Measurements from ENCODE around the gene ENOX1. TPM values are rescaled to one million over a fixed set of nuclear protein-coding genes. Genes with fewer than 3 reads are reported as not detected.

The ENOX1 gene
- polyA plus RNA-seq, 1 donor from 2014 or later, result not detected

GRCh38 chr13:43266936-43267615, 519.7 kb downstream of the ENOX1 start:
- Mint-ChIP-seq H3K4me1 (no peaks in the 10 kb centered on the region), H3K36me3 (no peaks in the 10 kb centered on the region), H3K4me3 (no peak overlapping the region), H3K9me3 (no peaks in the 10 kb centered on the region), H3K27me3 (no peaks in the 10 kb centered on the region), H3K27ac (no peak overlapping the region)

- Mint-ChIP-seq H3K36me3 (no peaks in the 10 kb centered on the region), H3K4me1 (no peaks in the 10 kb centered on the region), H3K4me3 (no peak overlapping the region), H3K27me3 (no peaks in the 10 kb centered on the region), H3K27ac (no peak overlapping the region), H3K9me3 (peaks cover 0 to 7% (median 0%) of the 10 kb centered on the region in 3 donors)
Measured at GRCh38 chr13:43265028-43265427, 521.7 kb downstream of the ENOX1 start.

GRCh38 chr13:43264458-43264857, 522.3 kb downstream of the ENOX1 start:
- H3K36me3 Mint-ChIP-seq, result no peaks in the 10 kb centered on the region
- H3K4me3 Mint-ChIP-seq, result no peak overlapping the region
- H3K4me1 Mint-ChIP-seq, result no peaks in the 10 kb centered on the region
- H3K9me3 Mint-ChIP-seq, result peaks cover 0 to 7% (median 0%) of the 10 kb centered on the region in 3 donors
- peaks cover 2% of the 10 kb centered on the region for H3K27me3 Mint-ChIP-seq
- H3K27ac Mint-ChIP-seq, result no peak overlapping the region

- H3K36me3 Mint-ChIP-seq, result no peaks in the 10 kb centered on the region
Measured at GRCh38 chr13:43263047-43263446, 523.7 kb downstream of the ENOX1 start.

GRCh38 chr13:43260999-43261398, 525.8 kb downstream of the ENOX1 start:
- no peaks in the 10 kb centered on the region for H3K36me3 Mint-ChIP-seq

More at GRCh38 chr13:43263047-43263446, 523.7 kb downstream of the ENOX1 start:
- Mint-ChIP-seq H3K4me1 (no peaks in the 10 kb centered on the region), H3K9me3 (peaks cover 0 to 7% (median 2%) of the 10 kb centered on the region in 3 donors), H3K4me3 (no peak overlapping the region), H3K27me3 (peaks cover 2% of the 10 kb centered on the region), H3K27ac (no peak overlapping the region)

GRCh38 chr13:43258771-43259170, 528.0 kb downstream of the ENOX1 start:
- H3K36me3 Mint-ChIP-seq, result no peaks in the 10 kb centered on the region
- H3K4me1 Mint-ChIP-seq, result peaks cover 0 to 3% (median 0%) of the 10 kb centered on the region in 3 donors
- peaks cover 0 to 7% (median 2%) of the 10 kb centered on the region in 3 donors for H3K9me3 Mint-ChIP-seq
- H3K4me3 Mint-ChIP-seq, result no peak overlapping the region
- H3K27me3 Mint-ChIP-seq, result peaks cover 4% of the 10 kb centered on the region
- H3K27ac Mint-ChIP-seq, result no peak overlapping the region

More at GRCh38 chr13:43260999-43261398, 525.8 kb downstream of the ENOX1 start:
- H3K27ac Mint-ChIP-seq, result no peak overlapping the region
- peaks cover 0 to 7% (median 2%) of the 10 kb centered on the region in 3 donors for H3K9me3 Mint-ChIP-seq
- H3K4me3 Mint-ChIP-seq, result no peak overlapping the region
- peaks cover 2% of the 10 kb centered on the region for H3K27me3 Mint-ChIP-seq
- H3K4me1 Mint-ChIP-seq, result peaks cover 0 to 3% (median 0%) of the 10 kb centered on the region in 3 donors

GRCh38 chr13:43257765-43258164, 529.0 kb downstream of the ENOX1 start:
- no peaks in the 10 kb centered on the region for H3K36me3 Mint-ChIP-seq
- no peak overlapping the region for H3K4me3 Mint-ChIP-seq
- peaks cover 0 to 7% (median 2%) of the 10 kb centered on the region in 3 donors for H3K9me3 Mint-ChIP-seq
- peaks cover 0 to 3% (median 0%) of the 10 kb centered on the region in 3 donors for H3K4me1 Mint-ChIP-seq
- H3K27ac Mint-ChIP-seq, result no peak overlapping the region
- H3K27me3 Mint-ChIP-seq, result peaks cover 4% of the 10 kb centered on the region

- Mint-ChIP-seq H3K27me3 (peaks cover 2% of the 10 kb centered on the region), H3K36me3 (no peaks in the 10 kb centered on the region), H3K9me3 (no peaks in the 10 kb centered on the region), H3K4me1 (no peaks in the 10 kb centered on the region), H3K27ac (no peak overlapping the region), H3K4me3 (no peak overlapping the region)
Measured at GRCh38 chr13:43251961-43252360, 534.8 kb downstream of the ENOX1 start.

GRCh38 chr13:43246382-43246781, 540.4 kb downstream of the ENOX1 start:
- H3K36me3 Mint-ChIP-seq, result no peaks in the 10 kb centered on the region
- H3K27ac Mint-ChIP-seq, result peak overlapping the region in 1 of 3 donors; percentile 36
- no peaks in the 10 kb centered on the region for H3K4me1 Mint-ChIP-seq
- peaks cover 0 to 3% (median 2%) of the 10 kb centered on the region in 3 donors for H3K9me3 Mint-ChIP-seq
- H3K27me3 Mint-ChIP-seq, result peaks cover 8% of the 10 kb centered on the region
- no peak overlapping the region for H3K4me3 Mint-ChIP-seq

GRCh38 chr13:43245374-43245964, 541.3 kb downstream of the ENOX1 start:
- H3K27me3 Mint-ChIP-seq, result peaks cover 9% of the 10 kb centered on the region
- H3K36me3 Mint-ChIP-seq, result no peaks in the 10 kb centered on the region
- H3K9me3 Mint-ChIP-seq, result peaks cover 0 to 3% (median 2%) of the 10 kb centered on the region in 3 donors
- no peak overlapping the region for H3K27ac Mint-ChIP-seq
- H3K4me1 Mint-ChIP-seq, result peaks cover 0 to under 1% (median under 1%) of the 10 kb centered on the region in 3 donors
- H3K4me3 Mint-ChIP-seq, result no peak overlapping the region

- Mint-ChIP-seq H3K36me3 (no peaks in the 10 kb centered on the region), H3K4me3 (no peak overlapping the region), H3K4me1 (peaks cover 0 to 3% (median 2%) of the 10 kb centered on the region in 3 donors), H3K9me3 (peaks cover 0 to 3% (median 2%) of the 10 kb centered on the region in 3 donors), H3K27me3 (peaks cover 9% of the 10 kb centered on the region), H3K27ac (no peak overlapping the region)
Measured at GRCh38 chr13:43244481-43244880, 542.3 kb downstream of the ENOX1 start.

- Mint-ChIP-seq H3K36me3 (no peaks in the 10 kb centered on the region), H3K9me3 (peaks cover 0 to 3% (median 2%) of the 10 kb centered on the region in 3 donors), H3K27me3 (peaks cover 9% of the 10 kb centered on the region), H3K27ac (no peak overlapping the region), H3K4me1 (peaks cover 0 to 3% (median 2%) of the 10 kb centered on the region in 3 donors), H3K4me3 (no peak overlapping the region)
Measured at GRCh38 chr13:43243711-43244110, 543.1 kb downstream of the ENOX1 start.

GRCh38 chr13:43242040-43242439, 544.7 kb downstream of the ENOX1 start:
- H3K27ac Mint-ChIP-seq, result no peak overlapping the region
- peaks cover 0 to 3% (median 2%) of the 10 kb centered on the region in 3 donors for H3K9me3 Mint-ChIP-seq
- H3K27me3 Mint-ChIP-seq, result peaks cover 9% of the 10 kb centered on the region
- H3K36me3 Mint-ChIP-seq, result no peaks in the 10 kb centered on the region
- H3K4me3 Mint-ChIP-seq, result no peak overlapping the region
- H3K4me1 Mint-ChIP-seq, result peaks cover 0 to 3% (median 2%) of the 10 kb centered on the region in 3 donors

GRCh38 chr13:43240278-43240677, 546.5 kb downstream of the ENOX1 start:
- Mint-ChIP-seq H3K36me3 (no peaks in the 10 kb centered on the region), H3K9me3 (peaks cover 0 to 2% (median 0%) of the 10 kb centered on the region in 3 donors), H3K27me3 (peaks cover 9% of the 10 kb centered on the region), H3K4me1 (peaks cover 0 to 3% (median 2%) of the 10 kb centered on the region in 3 donors), H3K27ac (no peak overlapping the region), H3K4me3 (no peak overlapping the region)

- Mint-ChIP-seq H3K4me3 (no peak overlapping the region), H3K9me3 (peaks cover 0 to 2% (median 0%) of the 10 kb centered on the region in 3 donors), H3K27me3 (peaks cover 9% of the 10 kb centered on the region), H3K4me1 (peaks cover 0 to 3% (median 2%) of the 10 kb centered on the region in 3 donors), H3K36me3 (no peaks in the 10 kb centered on the region), H3K27ac (no peak overlapping the region)
Measured at GRCh38 chr13:43239275-43239840, 547.4 kb downstream of the ENOX1 start.
